ENCODE results near the gene SH3RF1. TPM values are rescaled to one million over a fixed set of nuclear protein-coding genes. Genes with fewer than 3 reads are reported as not detected.

The SH3RF1 gene
- total and polyA plus RNA-seq, 8 donors = 3.4 to 47.8 (median 18.9) TPM

DNA sequence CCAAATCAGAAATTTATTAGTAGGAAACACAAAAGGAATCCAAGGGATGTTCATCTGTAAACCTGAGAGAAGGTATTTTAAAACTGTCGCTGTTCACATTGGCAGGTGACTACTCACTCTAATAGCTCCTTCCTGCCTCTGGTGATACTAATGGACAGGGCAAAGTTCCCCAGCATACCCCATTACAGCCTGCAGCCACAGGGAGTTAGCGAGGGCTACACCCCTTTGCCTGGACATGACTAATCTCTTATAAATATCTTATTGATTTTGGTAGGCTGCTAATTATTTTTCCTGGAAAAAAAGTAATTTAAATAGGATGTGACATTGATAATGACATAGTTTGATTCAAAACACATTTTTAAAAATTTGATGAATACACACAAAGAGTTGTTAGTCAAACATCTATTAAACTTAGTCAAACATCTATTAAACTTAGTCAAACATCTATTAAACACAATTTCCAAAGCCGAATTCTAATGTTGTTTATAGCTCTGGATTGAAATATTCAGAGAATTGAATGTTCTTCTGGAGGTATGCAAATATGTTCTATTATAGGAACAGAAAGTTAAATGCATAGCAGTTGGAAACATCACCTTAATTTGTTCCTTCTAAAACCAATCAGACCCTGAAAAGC, 177.8 kb downstream of the SH3RF1 start:
- no peak overlapping the region for H3K4me3 ChIP-seq
- DNase-seq = peak in 1 of 2 donors; percentile 23
- no peak for TF ChIP-seq EP300 (IDR thresholded peaks at IDR 0.05)
- TF ChIP-seq POLR2AphosphoS5 (IDR thresholded peaks at IDR 0.05) = no peak
- TF ChIP-seq POLR2A (IDR thresholded peaks at IDR 0.05) = no peak
- TF ChIP-seq, protein P1, sequence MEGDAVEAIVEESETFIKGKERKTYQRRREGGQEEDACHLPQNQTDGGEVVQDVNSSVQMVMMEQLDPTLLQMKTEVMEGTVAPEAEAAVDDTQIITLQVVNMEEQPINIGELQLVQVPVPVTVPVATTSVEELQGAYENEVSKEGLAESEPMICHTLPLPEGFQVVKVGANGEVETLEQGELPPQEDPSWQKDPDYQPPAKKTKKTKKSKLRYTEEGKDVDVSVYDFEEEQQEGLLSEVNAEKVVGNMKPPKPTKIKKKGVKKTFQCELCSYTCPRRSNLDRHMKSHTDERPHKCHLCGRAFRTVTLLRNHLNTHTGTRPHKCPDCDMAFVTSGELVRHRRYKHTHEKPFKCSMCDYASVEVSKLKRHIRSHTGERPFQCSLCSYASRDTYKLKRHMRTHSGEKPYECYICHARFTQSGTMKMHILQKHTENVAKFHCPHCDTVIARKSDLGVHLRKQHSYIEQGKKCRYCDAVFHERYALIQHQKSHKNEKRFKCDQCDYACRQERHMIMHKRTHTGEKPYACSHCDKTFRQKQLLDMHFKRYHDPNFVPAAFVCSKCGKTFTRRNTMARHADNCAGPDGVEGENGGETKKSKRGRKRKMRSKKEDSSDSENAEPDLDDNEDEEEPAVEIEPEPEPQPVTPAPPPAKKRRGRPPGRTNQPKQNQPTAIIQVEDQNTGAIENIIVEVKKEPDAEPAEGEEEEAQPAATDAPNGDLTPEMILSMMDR (IDR thresholded peaks at IDR 0.05) = no peak
- no peaks in the 10 kb centered on the region for H3K27me3 ChIP-seq
- intact Hi-C loops (cut with DNase I; ENCODE audit: low total_unique reads) = no loop called here
- peaks cover 0 to 4% (median 0%) of the 10 kb centered on the region in 4 donors for H3K4me1 ChIP-seq
- 78 to 85% (median 82%) methylated on average over 3 of the region's 3 CpGs for WGBS, 5 donors
- H3K27ac ChIP-seq = no peak overlapping the region
- H3K9me3 ChIP-seq = peaks cover 0 to 17% (median 11%) of the 10 kb centered on the region in 4 donors
- peaks cover 11 to 61% (median 48%) of the 10 kb centered on the region in 4 donors for H3K36me3 ChIP-seq

DNA sequence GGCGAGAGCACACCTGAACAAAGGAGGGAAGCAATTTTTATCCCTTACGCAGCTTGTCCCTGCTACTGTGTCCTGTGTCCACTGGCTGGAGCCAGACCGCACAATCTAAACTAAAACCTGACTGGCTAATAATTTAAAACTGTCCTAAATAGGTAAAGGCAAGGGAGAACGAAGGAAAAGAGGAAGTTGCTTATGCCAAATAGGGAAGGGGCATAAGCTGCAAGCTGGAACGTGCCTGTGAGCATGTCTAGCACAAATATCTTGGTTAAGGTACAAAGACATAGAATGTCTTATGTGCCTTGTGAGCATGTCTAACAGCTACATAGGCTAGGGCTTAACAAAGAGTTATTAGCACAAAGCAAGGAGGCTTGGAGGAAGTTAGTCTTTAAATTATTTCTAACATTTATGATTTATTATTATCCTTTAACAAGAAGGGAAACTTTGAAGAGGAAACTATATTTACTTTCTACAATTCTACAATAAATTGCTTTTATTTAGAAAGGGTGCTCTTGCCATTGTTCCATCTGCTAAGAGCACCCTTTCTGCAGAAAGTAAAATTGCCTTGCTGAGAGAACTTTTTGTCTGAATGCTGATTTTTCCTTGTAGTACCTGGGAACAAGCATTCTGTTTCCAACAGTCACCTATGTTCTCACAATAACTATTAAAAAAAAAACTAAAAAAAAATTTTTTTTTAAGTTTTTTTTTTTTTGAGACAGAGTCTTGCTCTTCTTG, 180.1 kb downstream of the SH3RF1 start:
- peaks cover 7 to 42% (median 31%) of the 10 kb centered on the region in 4 donors for H3K36me3 ChIP-seq
- no peak overlapping the region for H3K4me3 ChIP-seq
- no peak for DNase-seq
- intact Hi-C loops (cut with DNase I; ENCODE audit: low total_unique reads) = no loop called here
- no peak for TF ChIP-seq POLR2A (IDR thresholded peaks at IDR 0.05)
- TF ChIP-seq, protein P1 (IDR thresholded peaks at IDR 0.05) = no peak
- no peak for TF ChIP-seq POLR2AphosphoS5 (IDR thresholded peaks at IDR 0.05)
- no peak for TF ChIP-seq EP300 (IDR thresholded peaks at IDR 0.05)
- H3K27ac ChIP-seq = no peak overlapping the region
- 92 to 95% (median 92%) methylated on average over 5 of the region's 5 CpGs for WGBS, 5 donors
- H3K27me3 ChIP-seq = no peaks in the 10 kb centered on the region
- peaks cover 0 to 17% (median 11%) of the 10 kb centered on the region in 4 donors for H3K9me3 ChIP-seq
- H3K4me1 ChIP-seq = no peaks in the 10 kb centered on the region

DNA sequence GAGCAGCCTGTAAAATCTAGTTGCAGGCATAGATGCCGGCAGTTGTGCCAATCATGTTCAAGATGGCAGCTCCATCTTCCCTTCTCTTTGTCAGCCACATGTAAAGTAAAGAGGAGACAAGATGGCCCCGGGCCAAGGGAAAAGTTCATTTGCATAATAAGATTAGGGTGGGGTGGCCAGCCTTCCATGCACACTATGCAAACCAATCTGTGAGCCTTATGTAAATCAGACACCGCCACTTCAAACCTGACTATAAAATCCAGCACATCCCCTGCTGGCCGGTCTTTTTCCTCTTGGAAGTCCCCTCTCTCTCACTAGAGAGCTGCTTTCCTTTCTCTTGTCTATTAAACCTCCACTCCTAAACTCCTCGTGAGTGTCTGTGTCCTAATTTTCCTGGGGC, 181.8 kb downstream of the SH3RF1 start:
- WGBS, 5 donors = 91 to 95% (median 95%) methylated on average over 5 of the region's 5 CpGs
- Histone ChIP-seq H3K27ac (no peak overlapping the region), H3K4me1 (no peaks in the 10 kb centered on the region), H3K36me3 (peaks cover 0 to 30% (median 22%) of the 10 kb centered on the region in 4 donors), H3K4me3 (no peak overlapping the region), H3K9me3 (peaks cover 0 to 17% (median 11%) of the 10 kb centered on the region in 4 donors), H3K27me3 (no peaks in the 10 kb centered on the region)
- no peak for DNase-seq
- TF ChIP-seq EP300 (IDR thresholded peaks at IDR 0.05) = no peak
- no peak for TF ChIP-seq POLR2AphosphoS5 (IDR thresholded peaks at IDR 0.05)
- TF ChIP-seq, protein P1 (IDR thresholded peaks at IDR 0.05) = no peak
- TF ChIP-seq POLR2A (IDR thresholded peaks at IDR 0.05) = no peak
- intact Hi-C loops (cut with DNase I; ENCODE audit: low total_unique reads) = no loop called here

DNA sequence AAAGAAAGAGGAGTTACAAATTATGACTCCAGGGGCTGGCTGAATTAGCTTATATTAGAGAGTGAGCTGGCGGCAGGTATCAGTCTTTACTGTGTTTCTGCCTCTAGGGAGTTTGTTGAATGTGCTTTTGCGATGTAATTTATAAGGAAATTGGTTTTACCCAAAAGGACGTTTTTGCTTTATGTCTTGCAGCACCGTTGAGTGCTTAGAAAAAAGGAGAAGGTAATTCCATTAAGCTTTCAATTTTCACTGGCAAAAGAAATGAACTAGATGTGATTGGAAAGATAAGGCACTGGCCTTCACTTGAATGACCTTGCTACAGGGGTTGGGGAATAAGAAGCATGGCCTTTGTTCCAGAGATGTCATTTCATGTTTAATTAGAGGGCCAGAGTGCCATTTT, 185.8 kb downstream of the SH3RF1 start:
- 81 to 93% (median 85%) methylated on average over 4 of the region's 4 CpGs for WGBS, 5 donors
- no peak for TF ChIP-seq EP300 (IDR thresholded peaks at IDR 0.05)
- no peak for TF ChIP-seq POLR2A (IDR thresholded peaks at IDR 0.05)
- no peak for TF ChIP-seq POLR2AphosphoS5 (IDR thresholded peaks at IDR 0.05)
- TF ChIP-seq, protein P1 (IDR thresholded peaks at IDR 0.05) = no peak

More for the DNA sequence above, 185.8 kb downstream of the SH3RF1 start:
- Histone ChIP-seq H3K27me3 (no peaks in the 10 kb centered on the region), H3K27ac (no peak overlapping the region), H3K4me1 (peaks cover 7 to 23% (median 14%) of the 10 kb centered on the region in 4 donors), H3K36me3 (peaks cover 0 to 8% (median 3%) of the 10 kb centered on the region in 4 donors), H3K9me3 (no peaks in the 10 kb centered on the region), H3K4me3 (no peak overlapping the region)
- intact Hi-C loops (cut with DNase I; ENCODE audit: low total_unique reads) = no loop called here
- DNase-seq = no peak
